ENCODE results near the gene PRXL2B. TPM values are rescaled to one million over a fixed set of nuclear protein-coding genes. Genes with fewer than 3 reads are reported as not detected.

PRXL2B gene
- total RNA-seq, 1 donor from 2014 or later: 8.2 TPM

- Histone ChIP-seq H3K9me3 (replicated peaks) (peaks cover 7% of the 10 kb centered on the region), H3K27me3 (ENCODE audit: low read depth) (peaks cover 83% of the 10 kb centered on the region), H3K36me3 (no peaks in the 10 kb centered on the region), H3K27ac (replicated peaks) (no peak overlapping the region), H3K4me3 (no peak overlapping the region), H3K4me1 (peaks cover 11% of the 10 kb centered on the region)
- no peak for TF ChIP-seq CTCF (IDR thresholded peaks at IDR 0.05; ENCODE audit: borderline replicate concordance)
- no peak for DNase-seq
- intact Hi-C loops (cut with micrococcal nuclease): no loop called here
Observed at GRCh38 chr1:2605509-2606395, 19.2 kb downstream of the PRXL2B start.

- intact Hi-C loops (cut with micrococcal nuclease): no loop called here
- no peaks in the 10 kb centered on the region for H3K9me3 ChIP-seq (replicated peaks)
- no peak overlapping the region for H3K27ac ChIP-seq (replicated peaks)
- no peak for DNase-seq
- peaks cover 90% of the 10 kb centered on the region for H3K27me3 ChIP-seq (ENCODE audit: low read depth)
- no peaks in the 10 kb centered on the region for H3K36me3 ChIP-seq
- H3K4me3 ChIP-seq: no peak overlapping the region
- peaks cover 15% of the 10 kb centered on the region for H3K4me1 ChIP-seq
- no peak for TF ChIP-seq CTCF (IDR thresholded peaks at IDR 0.05; ENCODE audit: borderline replicate concordance)
Observed at GRCh38 chr1:2606396-2606880, 19.9 kb downstream of the PRXL2B start.

- Histone ChIP-seq H3K36me3 (no peaks in the 10 kb centered on the region), H3K9me3 (replicated peaks) (no peaks in the 10 kb centered on the region), H3K4me3 (no peak overlapping the region), H3K27ac (replicated peaks) (no peak overlapping the region), H3K27me3 (ENCODE audit: low read depth) (peaks cover 91% of the 10 kb centered on the region), H3K4me1 (peaks cover 15% of the 10 kb centered on the region)
- intact Hi-C loops (cut with micrococcal nuclease): no loop called here
- no peak for DNase-seq
- no peak for TF ChIP-seq CTCF (IDR thresholded peaks at IDR 0.05; ENCODE audit: borderline replicate concordance)
Observed at GRCh38 chr1:2606881-2607621, 20.5 kb downstream of the PRXL2B start.

GRCh38 chr1:2607641-2608091, 21.1 kb downstream of the PRXL2B start:
- Histone ChIP-seq H3K36me3 (no peaks in the 10 kb centered on the region), H3K27ac (replicated peaks) (no peak overlapping the region), H3K4me3 (no peak overlapping the region), H3K4me1 (peaks cover 15% of the 10 kb centered on the region), H3K27me3 (ENCODE audit: low read depth) (peaks cover 91% of the 10 kb centered on the region), H3K9me3 (replicated peaks) (no peaks in the 10 kb centered on the region)
- DNase-seq: no peak
- TF ChIP-seq CTCF (IDR thresholded peaks at IDR 0.05; ENCODE audit: borderline replicate concordance): no peak
- intact Hi-C loops (cut with micrococcal nuclease): no loop called here

- Histone ChIP-seq H3K9me3 (replicated peaks) (peaks cover 14% of the 10 kb centered on the region), H3K27ac (replicated peaks) (no peak overlapping the region), H3K4me1 (peaks cover 15% of the 10 kb centered on the region), H3K4me3 (no peak overlapping the region), H3K27me3 (ENCODE audit: low read depth) (peaks cover 78% of the 10 kb centered on the region), H3K36me3 (no peaks in the 10 kb centered on the region)
- TF ChIP-seq CTCF (IDR thresholded peaks at IDR 0.05; ENCODE audit: borderline replicate concordance): no peak
- intact Hi-C loops (cut with micrococcal nuclease): no loop called here
- DNase-seq: no peak
Observed at GRCh38 chr1:2609319-2610035, 22.9 kb downstream of the PRXL2B start.
